GM18505 (cell line): ENCODE measurements around the gene SHANK1.

Source experiments
- ATAC-seq: cut with Tn5 transposase; IDR thresholded peaks from one replicate; pipeline ENCODE4 v1.9.1; 2021; ENCODE audit not compliant: unreplicated experiment
- POLR2A ChIP-seq: IDR thresholded peaks from 4 replicates; pipeline ENCODE4 v1.6.1; 2011; ENCODE audit warnings: borderline replicate concordance; ENCODE audit not compliant: insufficient read depth, insufficient read length; ENCODE audit errors: extremely low read depth

The SHANK1 gene

GRCh38 chr19:50676625-50677197 is 42.9 kb downstream of the SHANK1 start:
- no peak for ATAC-seq
- no peak for TF ChIP-seq POLR2A

GRCh38 chr19:50673118-50673517 is 46.5 kb downstream of the SHANK1 start:
- no peak for TF ChIP-seq POLR2A
- no peak for ATAC-seq

- ATAC-seq, result no peak
- no peak for TF ChIP-seq POLR2A
These were observed 49.6 kb downstream of the SHANK1 start for GRCh38 chr19:50670102-50670380.

GRCh38 chr19:50669302-50670101 is 50.1 kb downstream of the SHANK1 start:
- ATAC-seq, result no peak
- no peak for TF ChIP-seq POLR2A

- TF ChIP-seq POLR2A, result no peak
- ATAC-seq, result no peak
These were observed 50.7 kb downstream of the SHANK1 start for GRCh38 chr19:50668879-50669278.

- ATAC-seq, result no peak
- no peak for TF ChIP-seq POLR2A
These were observed 51.2 kb downstream of the SHANK1 start for GRCh38 chr19:50668416-50668815.

GRCh38 chr19:50667759-50668231 is 51.8 kb downstream of the SHANK1 start:
- no peak for ATAC-seq
- no peak for TF ChIP-seq POLR2A

GRCh38 chr19:50667177-50667758 is 52.3 kb downstream of the SHANK1 start:
- no peak for ATAC-seq
- no peak for TF ChIP-seq POLR2A

- TF ChIP-seq POLR2A, result no peak
- no peak for ATAC-seq
These were observed 53.0 kb downstream of the SHANK1 start for GRCh38 chr19:50666346-50667176.

GRCh38 chr19:50664204-50664603 is 55.4 kb downstream of the SHANK1 start:
- ATAC-seq, result no peak

GRCh38 chr19:50663482-50663790 is 56.2 kb downstream of the SHANK1 start:
- no peak for ATAC-seq
- TF ChIP-seq POLR2A, result no peak

More at GRCh38 chr19:50664204-50664603, 55.4 kb downstream of the SHANK1 start:
- no peak for TF ChIP-seq POLR2A

- no peak for TF ChIP-seq POLR2A
- no peak for ATAC-seq
These were observed 56.7 kb downstream of the SHANK1 start for GRCh38 chr19:50662651-50663481.
